Skin epidermis (tissue), 12 donors: ENCODE data around the gene CORIN.
"Not testable (repeated sequence)": the region's sequence is repeated elsewhere in the genome, so short reads cannot be mapped to it uniquely, and the experiment has no call there.

Source experiments
- H3K27ac ChIP-seq, 21 experiments: fragments of 200-600 bp; sonication (generic) in 11 of 21; one replicate each; pipeline ENCODE4 v1.5.0; 2020; ENCODE audit warnings: mild to moderate bottlenecking in 3 of 21, inconsistent platforms in 2 of 21, moderate library complexity in 2 of 21
- H3K4me3 ChIP-seq, 7 experiments: fragments of 200-600 bp; sonication (generic) in 2 of 7; one replicate each; pipeline ENCODE4 v1.5.0; 2020; ENCODE audit warnings: inconsistent platforms in 2 of 7, mild to moderate bottlenecking in 2 of 7, moderate library complexity in 1 of 7

Gene CORIN

GRCh38 chr4:47704693-47705325 lies 133.1 kb downstream of the CORIN start:
- Histone ChIP-seq H3K27ac (peak overlapping the region in 5 of 21 experiments; percentile 7 to 55 (median 26)), H3K4me3 (no peak overlapping the region)

GRCh38 chr4:47703956-47704355 lies 133.9 kb downstream of the CORIN start:
- peak overlapping the region in 2 of 21 experiments; percentile 47 to 55 for H3K27ac ChIP-seq
- no peak overlapping the region for H3K4me3 ChIP-seq

GRCh38 chr4:47703008-47703407 lies 134.9 kb downstream of the CORIN start:
- no peak overlapping the region for H3K4me3 ChIP-seq
- H3K27ac ChIP-seq, result no peak overlapping the region

- Histone ChIP-seq H3K27ac (no peak overlapping the region), H3K4me3 (no peak overlapping the region)
These were observed 136.6 kb downstream of the CORIN start for GRCh38 chr4:47701286-47701685.

- Histone ChIP-seq H3K27ac (no peak overlapping the region), H3K4me3 (no peak overlapping the region)
These were observed 139.0 kb downstream of the CORIN start for GRCh38 chr4:47698837-47699236.

GRCh38 chr4:47696823-47697222 lies 141.0 kb downstream of the CORIN start:
- Histone ChIP-seq H3K4me3 (no peak overlapping the region), H3K27ac (peak overlapping the region in 1 of 21 experiments; percentile 50)

GRCh38 chr4:47695260-47695659 lies 142.6 kb downstream of the CORIN start:
- H3K4me3 ChIP-seq, result no peak overlapping the region
- H3K27ac ChIP-seq, result peak overlapping the region in 1 of 21 experiments; percentile 50

- no peak overlapping the region for H3K4me3 ChIP-seq
These were observed 143.5 kb downstream of the CORIN start for GRCh38 chr4:47694322-47694721.

GRCh38 chr4:47692691-47693090 lies 145.2 kb downstream of the CORIN start:
- H3K27ac ChIP-seq, result no peak overlapping the region
- no peak overlapping the region for H3K4me3 ChIP-seq

More at GRCh38 chr4:47694322-47694721, 143.5 kb downstream of the CORIN start:
- no peak overlapping the region for H3K27ac ChIP-seq

- not testable (repeated sequence) for H3K4me3 ChIP-seq, H3K27ac ChIP-seq
These were observed 146.0 kb downstream of the CORIN start for GRCh38 chr4:47691757-47692383.

- no peak overlapping the region for H3K4me3 ChIP-seq
- H3K27ac ChIP-seq, result no peak overlapping the region
These were observed 147.3 kb downstream of the CORIN start for GRCh38 chr4:47690611-47691010.

- H3K4me3 ChIP-seq, result no peak overlapping the region
- H3K27ac ChIP-seq, result no peak overlapping the region
These were observed 151.5 kb downstream of the CORIN start for GRCh38 chr4:47686294-47686872.

- no peak overlapping the region for H3K4me3 ChIP-seq
- no peak overlapping the region for H3K27ac ChIP-seq
These were observed 162.1 kb downstream of the CORIN start for GRCh38 chr4:47675806-47676205.

GRCh38 chr4:47674144-47674543 lies 163.7 kb downstream of the CORIN start:
- Histone ChIP-seq H3K4me3 (no peak overlapping the region), H3K27ac (no peak overlapping the region)

- H3K4me3 ChIP-seq, result no peak overlapping the region
- no peak overlapping the region for H3K27ac ChIP-seq
These were observed 165.2 kb downstream of the CORIN start for GRCh38 chr4:47672696-47673095.

- Histone ChIP-seq H3K27ac (no peak overlapping the region), H3K4me3 (no peak overlapping the region)
These were observed 167.9 kb downstream of the CORIN start for GRCh38 chr4:47669946-47670345.

- Histone ChIP-seq H3K4me3 (no peak overlapping the region), H3K27ac (no peak overlapping the region)
These were observed 169.0 kb downstream of the CORIN start for GRCh38 chr4:47668810-47669408.

- no peak overlapping the region for H3K4me3 ChIP-seq
- H3K27ac ChIP-seq, result no peak overlapping the region
These were observed 169.6 kb downstream of the CORIN start for GRCh38 chr4:47668256-47668655.

- Histone ChIP-seq H3K4me3 (no peak overlapping the region), H3K27ac (no peak overlapping the region)
These were observed 170.3 kb downstream of the CORIN start for GRCh38 chr4:47667552-47667951.

GRCh38 chr4:47664051-47664826 lies 173.6 kb downstream of the CORIN start:
- Histone ChIP-seq H3K27ac (no peak overlapping the region), H3K4me3 (no peak overlapping the region)
